ENCODE data around the gene KRTAP5-9. TPM values are rescaled to one million over a fixed set of nuclear protein-coding genes. Genes with fewer than 3 reads are reported as not detected.

Gene KRTAP5-9
- total and polyA plus RNA-seq, 10 of the 15 experiments (the other 5 are each of a cell fraction or from before 2014, with no cell fraction given) = 0.06 to 0.38 (median 0.19) TPM; not detected in 4

- in situ Hi-C loops (cut with MboI) = no loop called here
- POLR2A ChIA-PET = no interaction called here
- SMC1A ChIA-PET (ENCODE audit: uncharacterized antibody, unreplicated experiment) = interaction anchor here (1.1 kb wide), 1 partner anchor 38 kb away, joined by 3 read pairs; no protein-coding TSS in a partner anchor
- 0 out of 2 replicates have a peak, but pooled peaks cover 2% of the 10 kb centered on the region for H3K4me1 ChIP-seq (ENCODE audit: control insufficient read depth, insufficient read depth, low read length)
- no peak overlapping the region for H3K27ac ChIP-seq (ENCODE audit: control insufficient read depth, insufficient read depth)
- BruUV-seq (replicated peaks) = no TSS peak
- no peak for ATAC-seq
- H3K79me2 ChIP-seq (ENCODE audit: control insufficient read depth, insufficient read depth, low read length) = no peaks in the 10 kb centered on the region
- H3K36me3 ChIP-seq (ENCODE audit: control insufficient read depth in 2 of 2, insufficient read depth in 2 of 2, low read length in 1 of 2) = peaks cover 5 to 11% of the 10 kb centered on the region in 2 experiments; a peak in 3 of 4 replicates
- no peaks in the 10 kb centered on the region for H4K20me1 ChIP-seq (ENCODE audit: control insufficient read depth, insufficient read depth)
- DNase-seq (ENCODE audit: low read depth, low spot score) = no peak
- no peaks in the 10 kb centered on the region for H3K27me3 ChIP-seq (replicated peaks in 1 of 2; ENCODE audit: control insufficient read depth in 2 of 2, insufficient read depth in 2 of 2, low read length in 1 of 2)
- H2AFZ ChIP-seq (ENCODE audit: control insufficient read depth, low read depth, low read length) = no peak overlapping the region
- no peaks in the 10 kb centered on the region; the same call in 2 of the 3 replicates for H3K9me3 ChIP-seq (replicated peaks; ENCODE audit: control insufficient read depth, insufficient read depth, low read length)
- intact Hi-C loops (cut with micrococcal nuclease; ENCODE audit: unreplicated experiment) = no loop called here
- CTCF ChIA-PET = no interaction called here
- no peak overlapping the region for H3K9ac ChIP-seq (ENCODE audit: control insufficient read depth, insufficient read depth, low read length)
- RAD21 ChIA-PET (ENCODE audit: unreplicated experiment) = no interaction called here
- no peak for FAIRE-seq
- 96% methylated on average over 10 of the region's 10 CpGs for WGBS (ENCODE audit: insufficient coverage, insufficient replicate concordance, low lambda C conversion rate, missing lambda C conversion rate)
- H3K4me2 ChIP-seq (ENCODE audit: control insufficient read depth, insufficient read depth) = no peak overlapping the region
- no peak overlapping the region for H3K4me3 ChIP-seq
- TF ChIP-seq ZBTB4 (CRISPR knock-in tag; IDR thresholded peaks at IDR 0.05) (no peak), RCOR1 (conservative IDR thresholded peaks at IDR 0.05; ENCODE audit: low read depth, low read length) (no peak), ATF7 (IDR thresholded peaks at IDR 0.05; ENCODE audit: low read depth) (no peak), NR2C1 (IDR thresholded peaks at IDR 0.05) (no peak), IRF4 (IDR thresholded peaks at IDR 0.05; ENCODE audit: low read depth, low read length) (no peak), PBX3 (IDR thresholded peaks at IDR 0.05; ENCODE audit: insufficient replicate concordance, low read depth, low read length) (no peak), FOS (IDR thresholded peaks at IDR 0.05; ENCODE audit: borderline replicate concordance, extremely low read depth, insufficient read length) (no peak), ZZZ3 (IDR thresholded peaks at IDR 0.05; ENCODE audit: control insufficient read depth, insufficient read length, low read depth) (no peak), NKRF (conservative IDR thresholded peaks at IDR 0.05) (no peak), ATF3 (IDR thresholded peaks at IDR 0.05; ENCODE audit: borderline replicate concordance, extremely low read depth, low read depth, low read length) (no peak), TCF7 (IDR thresholded peaks at IDR 0.05; ENCODE audit: borderline replicate concordance) (no peak), NFYB (IDR thresholded peaks at IDR 0.05; ENCODE audit: insufficient read depth, low read depth, low read length) (no peak), PRDM15 (CRISPR knock-in tag; IDR thresholded peaks at IDR 0.05) (no peak), RB1 (IDR thresholded peaks at IDR 0.05; ENCODE audit: borderline replicate concordance) (no peak)
Observed at GRCh38 chr11:71504531-71504930, 43.7 kb upstream of the KRTAP5-9 start.

Measured in GM12878 (cell line).